Measurements from ENCODE around the gene ARHGEF39.
A peak's percentile ranks its signal among the peaks of the same experiment; 100 is the strongest.

The ARHGEF39 gene

GRCh38 chr9:35664531-35665470 lies at the start of gene ARHGEF39:
Gene ARHGEF39 (minus strand): TSS chr9:35665195. CDS start chr9:35665169, 26 bp downstream.
- H3K9ac ChIP-seq (ENCODE audit: low read length) = peak within 1 kb of the TSS; percentile 57
- H3K27me3 ChIP-seq (ENCODE audit: control insufficient read depth, insufficient read depth, low read length) = no peaks in the 10 kb centered on the region
- peaks cover 3% of the 10 kb centered on the region for H3K36me3 ChIP-seq (ENCODE audit: control insufficient read depth, insufficient read depth, low read length)
- peaks cover 54% of the 10 kb centered on the region for H3K4me1 ChIP-seq (ENCODE audit: control insufficient read depth, insufficient read depth, low read length)
- H3K4me3 ChIP-seq (ENCODE audit: low read length) = peak within 1 kb of the TSS; percentile 21
- no peaks in the 10 kb centered on the region for H3K9me3 ChIP-seq (ENCODE audit: control insufficient read depth, low read length)

GRCh38 chr9:35714123-35714522 lies 49.1 kb upstream of the ARHGEF39 start:
- H3K9me3 ChIP-seq (ENCODE audit: control insufficient read depth, low read length) = no peaks in the 10 kb centered on the region
- H3K36me3 ChIP-seq (ENCODE audit: control insufficient read depth, insufficient read depth, low read length) = peaks cover 61% of the 10 kb centered on the region
- H3K27me3 ChIP-seq (ENCODE audit: control insufficient read depth, insufficient read depth, low read length) = no peaks in the 10 kb centered on the region
- H3K4me1 ChIP-seq (ENCODE audit: control insufficient read depth, insufficient read depth, low read length) = no peaks in the 10 kb centered on the region
- no peak overlapping the region for H3K9ac ChIP-seq (ENCODE audit: low read length)
- no peak overlapping the region for H3K4me3 ChIP-seq (ENCODE audit: low read length)

- Histone ChIP-seq H3K9me3 (ENCODE audit: control insufficient read depth, low read length) (no peaks in the 10 kb centered on the region), H3K36me3 (ENCODE audit: control insufficient read depth, insufficient read depth, low read length) (peaks cover 56% of the 10 kb centered on the region), H3K4me3 (ENCODE audit: low read length) (no peak overlapping the region), H3K9ac (ENCODE audit: low read length) (no peak overlapping the region), H3K4me1 (ENCODE audit: control insufficient read depth, insufficient read depth, low read length) (no peaks in the 10 kb centered on the region), H3K27me3 (ENCODE audit: control insufficient read depth, insufficient read depth, low read length) (no peaks in the 10 kb centered on the region)
These were observed 48.6 kb upstream of the ARHGEF39 start for GRCh38 chr9:35713578-35713977.

GRCh38 chr9:35712762-35713400 lies 47.9 kb upstream of the ARHGEF39 start:
- Histone ChIP-seq H3K36me3 (ENCODE audit: control insufficient read depth, insufficient read depth, low read length) (peaks cover 50% of the 10 kb centered on the region), H3K9ac (ENCODE audit: low read length) (no peak overlapping the region)

GRCh38 chr9:35711501-35712428 lies 46.8 kb upstream of the ARHGEF39 start:
- Histone ChIP-seq H3K9me3 (ENCODE audit: control insufficient read depth, low read length) (no peaks in the 10 kb centered on the region), H3K4me1 (ENCODE audit: control insufficient read depth, insufficient read depth, low read length) (no peaks in the 10 kb centered on the region), H3K9ac (ENCODE audit: low read length) (no peak overlapping the region), H3K27me3 (ENCODE audit: control insufficient read depth, insufficient read depth, low read length) (no peaks in the 10 kb centered on the region), H3K4me3 (ENCODE audit: low read length) (no peak overlapping the region), H3K36me3 (ENCODE audit: control insufficient read depth, insufficient read depth, low read length) (peaks cover 52% of the 10 kb centered on the region)

More at GRCh38 chr9:35712762-35713400, 47.9 kb upstream of the ARHGEF39 start:
- no peaks in the 10 kb centered on the region for H3K9me3 ChIP-seq (ENCODE audit: control insufficient read depth, low read length)
- H3K4me3 ChIP-seq (ENCODE audit: low read length) = no peak overlapping the region
- no peaks in the 10 kb centered on the region for H3K4me1 ChIP-seq (ENCODE audit: control insufficient read depth, insufficient read depth, low read length)
- H3K27me3 ChIP-seq (ENCODE audit: control insufficient read depth, insufficient read depth, low read length) = no peaks in the 10 kb centered on the region

GRCh38 chr9:35710818-35711500 lies 46.0 kb upstream of the ARHGEF39 start:
- no peak overlapping the region for H3K9ac ChIP-seq (ENCODE audit: low read length)
- H3K4me1 ChIP-seq (ENCODE audit: control insufficient read depth, insufficient read depth, low read length) = no peaks in the 10 kb centered on the region
- H3K36me3 ChIP-seq (ENCODE audit: control insufficient read depth, insufficient read depth, low read length) = peaks cover 52% of the 10 kb centered on the region

GRCh38 chr9:35708146-35708545 lies 43.2 kb upstream of the ARHGEF39 start:
- Histone ChIP-seq H3K9me3 (ENCODE audit: control insufficient read depth, low read length) (no peaks in the 10 kb centered on the region), H3K9ac (ENCODE audit: low read length) (no peak overlapping the region), H3K27me3 (ENCODE audit: control insufficient read depth, insufficient read depth, low read length) (no peaks in the 10 kb centered on the region), H3K36me3 (ENCODE audit: control insufficient read depth, insufficient read depth, low read length) (peaks cover 58% of the 10 kb centered on the region), H3K4me1 (ENCODE audit: control insufficient read depth, insufficient read depth, low read length) (no peaks in the 10 kb centered on the region), H3K4me3 (ENCODE audit: low read length) (no peak overlapping the region)

More at GRCh38 chr9:35710818-35711500, 46.0 kb upstream of the ARHGEF39 start:
- Histone ChIP-seq H3K9me3 (ENCODE audit: control insufficient read depth, low read length) (no peaks in the 10 kb centered on the region), H3K27me3 (ENCODE audit: control insufficient read depth, insufficient read depth, low read length) (no peaks in the 10 kb centered on the region), H3K4me3 (ENCODE audit: low read length) (no peak overlapping the region)

GRCh38 chr9:35706951-35707350 lies 42.0 kb upstream of the ARHGEF39 start:
- H3K9ac ChIP-seq (ENCODE audit: low read length) = no peak overlapping the region
- H3K4me3 ChIP-seq (ENCODE audit: low read length) = no peak overlapping the region

GRCh38 chr9:35705836-35706430 lies 40.9 kb upstream of the ARHGEF39 start:
- no peak overlapping the region for H3K4me3 ChIP-seq (ENCODE audit: low read length)
- no peaks in the 10 kb centered on the region for H3K9me3 ChIP-seq (ENCODE audit: control insufficient read depth, low read length)
- H3K9ac ChIP-seq (ENCODE audit: low read length) = no peak overlapping the region
- no peaks in the 10 kb centered on the region for H3K4me1 ChIP-seq (ENCODE audit: control insufficient read depth, insufficient read depth, low read length)
- H3K27me3 ChIP-seq (ENCODE audit: control insufficient read depth, insufficient read depth, low read length) = no peaks in the 10 kb centered on the region
- peaks cover 48% of the 10 kb centered on the region for H3K36me3 ChIP-seq (ENCODE audit: control insufficient read depth, insufficient read depth, low read length)

More at GRCh38 chr9:35706951-35707350, 42.0 kb upstream of the ARHGEF39 start:
- Histone ChIP-seq H3K27me3 (ENCODE audit: control insufficient read depth, insufficient read depth, low read length) (no peaks in the 10 kb centered on the region), H3K36me3 (ENCODE audit: control insufficient read depth, insufficient read depth, low read length) (peaks cover 53% of the 10 kb centered on the region), H3K4me1 (ENCODE audit: control insufficient read depth, insufficient read depth, low read length) (no peaks in the 10 kb centered on the region), H3K9me3 (ENCODE audit: control insufficient read depth, low read length) (no peaks in the 10 kb centered on the region)

GRCh38 chr9:35705372-35705771 lies 40.4 kb upstream of the ARHGEF39 start:
- Histone ChIP-seq H3K27me3 (ENCODE audit: control insufficient read depth, insufficient read depth, low read length) (no peaks in the 10 kb centered on the region), H3K36me3 (ENCODE audit: control insufficient read depth, insufficient read depth, low read length) (peaks cover 52% of the 10 kb centered on the region)

More at GRCh38 chr9:35705372-35705771, 40.4 kb upstream of the ARHGEF39 start:
- H3K9ac ChIP-seq (ENCODE audit: low read length) = no peak overlapping the region
- no peaks in the 10 kb centered on the region for H3K4me1 ChIP-seq (ENCODE audit: control insufficient read depth, insufficient read depth, low read length)
- no peak overlapping the region for H3K4me3 ChIP-seq (ENCODE audit: low read length)
- no peaks in the 10 kb centered on the region for H3K9me3 ChIP-seq (ENCODE audit: control insufficient read depth, low read length)
